ENCODE data around the gene PTGES2.

The PTGES2 gene

GRCh38 chr9:128127568-128127989 lies at the start of gene PTGES2:
Gene PTGES2, minus strand, starts transcription at chr9:128127729. Its CDS starts 12 bp downstream, at chr9:128127717.
- peak; percentile 86 for DNase-seq (ENCODE audit: low read depth)

- no peak for DNase-seq (ENCODE audit: low read depth)
Observed at GRCh38 chr9:128175726-128176125, 48.2 kb upstream of the PTGES2 start.

- peak; percentile 90 for DNase-seq (ENCODE audit: low read depth)
Observed at GRCh38 chr9:128175102-128175563, 47.6 kb upstream of the PTGES2 start.

- no peak for DNase-seq (ENCODE audit: low read depth)
Observed at GRCh38 chr9:128174062-128174461, 46.5 kb upstream of the PTGES2 start.

- DNase-seq (ENCODE audit: low read depth) = no peak
Observed at GRCh38 chr9:128169925-128170324, 42.4 kb upstream of the PTGES2 start.

GRCh38 chr9:128169492-128169891 lies 42.0 kb upstream of the PTGES2 start:
- no peak for DNase-seq (ENCODE audit: low read depth)

- DNase-seq (ENCODE audit: low read depth) = no peak
Observed at GRCh38 chr9:128168731-128169308, 41.3 kb upstream of the PTGES2 start.

- no peak for DNase-seq (ENCODE audit: low read depth)
Observed at GRCh38 chr9:128167209-128167608, 39.7 kb upstream of the PTGES2 start.

GRCh38 chr9:128166169-128166568 lies 38.6 kb upstream of the PTGES2 start:
- DNase-seq (ENCODE audit: low read depth) = no peak

- peak; percentile 23 for DNase-seq (ENCODE audit: low read depth)
Observed at GRCh38 chr9:128164307-128164885, 36.9 kb upstream of the PTGES2 start.

- no peak for DNase-seq (ENCODE audit: low read depth)
Observed at GRCh38 chr9:128163523-128164306, 36.2 kb upstream of the PTGES2 start.

GRCh38 chr9:128163027-128163515 lies 35.5 kb upstream of the PTGES2 start:
- DNase-seq (ENCODE audit: low read depth) = no peak

GRCh38 chr9:128162215-128163026 lies 34.9 kb upstream of the PTGES2 start:
- no peak for DNase-seq (ENCODE audit: low read depth)

GRCh38 chr9:128161215-128161902 lies 33.8 kb upstream of the PTGES2 start:
- no peak for DNase-seq (ENCODE audit: low read depth)

- peak; percentile 23 for DNase-seq (ENCODE audit: low read depth)
Observed at GRCh38 chr9:128160603-128160987, 33.1 kb upstream of the PTGES2 start.

- DNase-seq (ENCODE audit: low read depth) = peak; percentile 87
Observed at GRCh38 chr9:128159784-128160602, 32.5 kb upstream of the PTGES2 start, which contains the start of gene BBLN. Gene BBLN, plus strand, starts transcription at chr9:128160265. Its CDS starts 143 bp downstream, at chr9:128160408.

- DNase-seq (ENCODE audit: low read depth) = no peak
Observed at GRCh38 chr9:128159522-128159783, 31.9 kb upstream of the PTGES2 start.

GRCh38 chr9:128155736-128156500 lies 28.4 kb upstream of the PTGES2 start:
- DNase-seq (ENCODE audit: low read depth) = no peak

- no peak for DNase-seq (ENCODE audit: low read depth)
Observed at GRCh38 chr9:128153947-128154695, 26.6 kb upstream of the PTGES2 start.
